ENCODE results near the gene OCRL. TPM values are rescaled to one million over a fixed set of nuclear protein-coding genes. Genes with fewer than 3 reads are reported as not detected.

OCRL gene
- total and polyA plus RNA-seq, 2 of the 13 experiments (the other 11 are each of a cell fraction or from before 2014, with no cell fraction given), result 13.4 to 32.0 TPM

DNA sequence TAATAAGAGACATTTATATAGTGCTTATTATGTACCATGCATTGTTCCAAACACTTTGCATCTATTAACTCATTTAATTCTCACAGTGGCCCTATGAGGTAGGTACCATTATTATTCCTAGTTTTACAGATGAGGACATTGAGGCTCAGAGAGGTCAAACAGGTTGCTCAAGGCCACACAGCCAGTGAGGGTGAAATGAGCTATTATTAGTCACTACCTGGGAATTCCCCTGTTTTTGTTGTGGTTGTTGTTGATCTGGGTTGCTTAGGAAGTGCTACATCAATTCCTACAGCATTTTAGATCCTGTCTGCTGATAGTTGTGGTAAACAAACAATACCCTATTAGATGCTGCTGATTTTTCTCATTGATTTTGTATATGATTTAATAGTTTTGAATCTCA is 73.5 kb downstream of the OCRL start (continued):
- no peak for TF ChIP-seq GATA4 (IDR thresholded peaks at IDR 0.05; ENCODE audit: borderline replicate concordance, low read depth)
- no peak for TF ChIP-seq AKAP8 (CRISPR knock-in tag; IDR thresholded peaks at IDR 0.05)
- no peak for TF ChIP-seq ZNF34 (CRISPR knock-in tag; IDR thresholded peaks at IDR 0.05; ENCODE audit: borderline replicate concordance)
- TF ChIP-seq POLR2AphosphoS5 (IDR thresholded peaks at IDR 0.05; ENCODE audit: low read depth, low read length), result no peak
- no peak for TF ChIP-seq MEF2D (CRISPR knock-in tag; IDR thresholded peaks at IDR 0.05)
- TF ChIP-seq, protein P1, sequence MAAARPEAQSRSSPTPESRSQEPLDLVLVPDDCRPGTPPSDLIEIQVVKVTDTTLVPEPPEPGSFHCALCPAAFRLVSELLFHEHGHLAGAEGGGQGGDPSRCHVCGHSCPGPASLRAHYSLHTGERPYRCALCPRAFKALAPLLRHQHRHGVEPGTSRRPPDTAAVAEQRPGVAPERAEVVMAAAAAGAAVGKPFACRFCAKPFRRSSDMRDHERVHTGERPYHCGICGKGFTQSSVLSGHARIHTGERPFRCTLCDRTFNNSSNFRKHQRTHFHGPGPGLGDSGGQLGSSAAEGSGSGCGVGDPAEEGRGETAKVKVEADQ (CRISPR knock-in tag; IDR thresholded peaks at IDR 0.05; ENCODE audit: borderline replicate concordance), result no peak

DNA sequence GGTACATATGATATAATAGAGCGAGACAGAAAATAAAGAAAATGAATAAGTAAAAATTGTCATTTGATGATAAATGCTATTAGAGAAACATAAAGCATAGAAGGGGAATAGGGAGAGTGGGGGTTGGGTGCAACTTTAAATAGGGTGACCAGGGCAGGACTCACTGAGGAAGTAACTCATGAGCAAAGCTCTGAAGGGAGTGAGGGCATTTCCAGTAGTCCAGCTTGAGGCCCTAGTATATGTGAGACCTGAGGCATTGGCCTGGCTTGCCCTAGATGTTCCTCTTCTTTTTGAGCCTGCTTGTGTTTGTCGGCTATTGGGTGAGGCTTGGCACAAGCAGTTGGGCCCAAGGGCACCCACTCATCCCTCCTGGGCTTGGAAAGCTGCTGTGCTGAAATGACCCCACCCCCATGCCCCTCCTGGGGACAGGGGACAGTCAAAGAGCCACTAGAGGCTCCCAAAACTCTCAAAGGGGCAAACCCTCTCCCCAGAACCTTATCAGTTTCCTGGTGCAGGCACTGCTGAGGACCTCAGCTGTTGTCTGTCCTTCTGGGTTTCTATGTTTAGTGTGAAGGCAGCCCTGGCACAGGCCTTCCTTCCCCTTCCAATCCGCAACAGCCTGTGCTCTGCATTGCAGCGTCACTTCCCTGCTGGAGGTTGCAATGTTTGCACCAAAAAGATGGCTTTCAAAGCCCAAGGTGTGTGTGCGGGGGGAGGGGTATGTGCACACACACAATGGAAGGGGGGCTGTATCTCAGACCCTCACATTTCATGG is 74.6 kb downstream of the OCRL start:
- Histone ChIP-seq H4K20me1 (ENCODE audit: insufficient read depth, low read length) (no peaks in the 10 kb centered on the region), H3K4me3 (replicated peaks in 1 of 3; ENCODE audit: insufficient read depth in 1 of 3, low read depth in 2 of 3, low read length in 3 of 3) (no peak overlapping the region), H3K79me2 (ENCODE audit: insufficient read depth, low read length) (no peaks in the 10 kb centered on the region), H3K27me3 (ENCODE audit: control insufficient read depth in 1 of 2, insufficient read depth in 2 of 2, low read length in 2 of 2) (no peaks in the 10 kb centered on the region), H3K4me1 (ENCODE audit: insufficient read depth, low read length) (peaks cover 16% of the 10 kb centered on the region), H3K9ac (ENCODE audit: insufficient read depth, low read depth, low read length) (no peak overlapping the region), H2AFZ (ENCODE audit: low read length) (no peak overlapping the region), H3K4me2 (ENCODE audit: low read depth, low read length) (no peak overlapping the region), H3K9me3 (ENCODE audit: low read length) (no peaks in the 10 kb centered on the region), H3K36me3 (replicated peaks in 1 of 2; ENCODE audit: control insufficient read depth in 1 of 2, insufficient read depth in 2 of 2, low read length in 2 of 2) (no peaks in the 10 kb centered on the region), H3K27ac (ENCODE audit: extremely low read length, insufficient read depth, low read length) (no peak overlapping the region)
- ChIA-PET POLR2A (no interaction called here), CTCF (ENCODE audit: low intra/inter-chr PET ratio, low total read pairs) (no interaction called here)
- intact Hi-C loops (cut with micrococcal nuclease; ENCODE audit: unreplicated experiment), result no loop called here
- DNase-seq (ENCODE audit: low spot score), result no peak
- no peak for FAIRE-seq
- TF ChIP-seq NFE2L2 (IDR thresholded peaks at IDR 0.05; ENCODE audit: low read length), result no peak
- no peak for TF ChIP-seq ZNF782 (CRISPR knock-in tag; IDR thresholded peaks at IDR 0.05; ENCODE audit: borderline replicate concordance)
- TF ChIP-seq ZNF101 (CRISPR knock-in tag; IDR thresholded peaks at IDR 0.05; ENCODE audit: borderline replicate concordance, low read depth), result no peak
- WGBS (ENCODE audit: low lambda C conversion rate), result 80% methylated on average over 1 of the region's 5 CpGs
- in situ Hi-C loops (cut with HindIII; ENCODE audit: extremely low pct_ligation_motif_present, low pct_unique_long_range_greater_than_20kb), result loop anchor here (25.0 kb wide), 1 partner anchor 448 kb away; no protein-coding TSS in a partner anchor
- ATAC-seq, result no peak
- BruUV-seq (replicated peaks), result no TSS peak

Data from HepG2 (cell line).